Glomerular endothelial cell (primary cell): Measurements from ENCODE around the gene HOMER3. TPM values are rescaled to one million over a fixed set of nuclear protein-coding genes. Genes with fewer than 3 reads are reported as not detected.

Experiments used
- DNase-seq: peaks from one replicate; pipeline ENCODE4 v3.0.0-alpha.2; 2011; ENCODE audit warnings: low read depth, low spot score; ENCODE audit errors: extremely low read depth
- total RNA-seq: library from RNA; depleted of rRNA; stranded (reverse); fragments of >200 nt; gene quantifications from 2 replicates; pipeline ENCODE4 v1.2.3, GENCODE V29; 2015

HOMER3 gene
- total RNA-seq = 268 and 518 TPM in 2 replicates

GRCh38 chr19:18940769-18941627 lies at the start of gene HOMER3:
Gene HOMER3, minus strand, starts transcription at chr19:18941217. Its CDS starts 2,235 bp downstream, at chr19:18938982.
- DNase-seq = no peak

GRCh38 chr19:18990128-18990708 lies 49.2 kb upstream of the HOMER3 start:
- no peak for DNase-seq

- no peak for DNase-seq
These were observed 48.3 kb upstream of the HOMER3 start for GRCh38 chr19:18989316-18989715.

- DNase-seq = no peak
These were observed 46.4 kb upstream of the HOMER3 start for GRCh38 chr19:18987456-18987855.

- DNase-seq = peak; percentile 66
These were observed 44.2 kb upstream of the HOMER3 start for GRCh38 chr19:18985257-18985656.

GRCh38 chr19:18984251-18984650 lies 43.2 kb upstream of the HOMER3 start:
- DNase-seq = no peak

- no peak for DNase-seq
These were observed 41.7 kb upstream of the HOMER3 start for GRCh38 chr19:18982669-18983068.

GRCh38 chr19:18980432-18981020 lies 39.5 kb upstream of the HOMER3 start:
- no peak for DNase-seq

- DNase-seq = no peak
These were observed 37.6 kb upstream of the HOMER3 start for GRCh38 chr19:18978616-18979015.

- no peak for DNase-seq
These were observed 34.9 kb upstream of the HOMER3 start for GRCh38 chr19:18975869-18976268.

GRCh38 chr19:18975011-18975410 lies 34.0 kb upstream of the HOMER3 start:
- DNase-seq = no peak

GRCh38 chr19:18972851-18973250 lies 31.8 kb upstream of the HOMER3 start:
- no peak for DNase-seq

GRCh38 chr19:18972301-18972811 lies 31.3 kb upstream of the HOMER3 start:
- no peak for DNase-seq

GRCh38 chr19:18969931-18970659 lies 29.1 kb upstream of the HOMER3 start:
- DNase-seq = no peak

GRCh38 chr19:18967358-18968146 lies 26.5 kb upstream of the HOMER3 start:
- DNase-seq = peak; percentile 64

- no peak for DNase-seq
These were observed 25.3 kb upstream of the HOMER3 start for GRCh38 chr19:18966307-18966706.

- no peak for DNase-seq
These were observed 23.1 kb upstream of the HOMER3 start for GRCh38 chr19:18964121-18964520.

- DNase-seq = no peak
These were observed 21.0 kb upstream of the HOMER3 start for GRCh38 chr19:18961767-18962620.

GRCh38 chr19:18960370-18960769 lies 19.4 kb upstream of the HOMER3 start:
- DNase-seq = no peak
